Lower leg skin (tissue), 3 donors: Measurements from ENCODE around the gene CAVIN4.

Experiments
- CTCF ChIP-seq, 3 donors: fragments of 450-650 bp; IDR thresholded peaks; one replicate each; pipeline ENCODE4 v1.5.1; 2016; ENCODE audit warnings: antibody characterized with exemption in 3 of 3, mild to moderate bottlenecking in 3 of 3, moderate library complexity in 2 of 3
- POLR2A ChIP-seq, 2 donors: fragments of 450-650 bp; IDR thresholded peaks; one replicate each; pipeline ENCODE4 v1.6.1; 2016 to 2017; ENCODE audit warnings: antibody characterized with exemption in 2 of 2, mild to moderate bottlenecking in 1 of 2, moderate library complexity in 1 of 2

DNA sequence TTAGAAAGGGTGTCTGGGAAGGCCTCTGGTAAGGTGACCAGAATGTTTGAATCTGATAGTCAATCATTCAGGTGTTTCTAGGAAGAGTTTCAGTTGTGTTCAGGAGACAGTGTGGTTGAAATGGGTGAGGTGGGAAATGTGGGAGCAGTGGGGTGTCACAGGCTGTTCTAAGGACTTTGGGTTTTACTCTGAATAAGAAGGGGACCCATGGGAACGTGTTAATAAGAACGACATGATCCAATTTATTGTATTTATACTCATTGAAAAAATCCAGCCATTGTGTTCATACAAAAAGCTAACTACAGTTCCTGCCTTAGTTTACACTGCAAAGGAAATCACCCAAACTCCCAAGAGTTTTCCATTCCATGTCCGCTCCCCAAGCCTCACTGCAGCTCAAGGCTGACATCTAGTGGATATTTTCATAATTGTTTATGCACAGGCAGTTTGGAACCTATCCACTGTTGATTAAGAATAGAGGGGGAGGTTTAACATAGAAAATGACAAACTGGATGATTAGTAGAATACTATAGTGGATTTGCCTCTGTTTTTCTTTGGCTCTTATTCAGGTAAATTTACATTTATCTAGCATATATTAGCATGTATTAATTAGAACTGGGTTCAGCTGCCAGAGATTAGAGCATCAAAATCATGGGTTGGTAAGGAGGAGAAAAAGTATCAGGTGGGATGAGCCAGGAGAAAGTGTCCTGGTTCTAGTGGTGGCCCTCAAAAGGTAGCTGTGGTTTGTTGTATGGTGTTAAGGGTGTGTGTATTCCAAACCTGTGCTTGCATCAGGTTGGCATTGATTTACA is 17.7 kb downstream of the CAVIN4 start:
- TF ChIP-seq CTCF (IDR thresholded peaks at IDR 0.05) (peak in 1 of 3 donors; percentile 48), POLR2A (IDR thresholded peaks at IDR 0.05) (no peak)
